GM12878 (cell line): Measurements from ENCODE around the gene CYB5RL.

Experiments
- BACH1 ChIP-seq: fragments of 450-650 bp; IDR thresholded peaks from 2 replicates; pipeline ENCODE4 v1.6.1; 2017; ENCODE audit warnings: mild to moderate bottlenecking, borderline replicate concordance
- CTCF ChIP-seq, 3 experiments: IDR thresholded peaks in 2 of 3; conservative IDR thresholded peaks in 1 of 3; 2 replicates each; pipeline ENCODE4 v1.5.1; 2011; ENCODE audit warnings: low read depth in 3 of 3, low read length in 3 of 3, mild to moderate bottlenecking in 3 of 3, control low read depth in 2 of 3, moderate library complexity in 2 of 3, inconsistent platforms in 1 of 3, mixed read lengths in 1 of 3; ENCODE audit not compliant: control insufficient read depth in 2 of 3, insufficient read depth in 1 of 3; ENCODE audit errors: extremely low read depth in 1 of 3
- GATAD2B ChIP-seq: fragments of 450-650 bp; conservative IDR thresholded peaks from 2 replicates; pipeline ENCODE4 v1.6.1; 2017; ENCODE audit warnings: low read depth, mild to moderate bottlenecking, moderate library complexity
- MAX ChIP-seq: IDR thresholded peaks from 2 replicates; pipeline ENCODE4 v1.6.1; 2012; ENCODE audit warnings: low read depth, low read length, improper control_type of control experiment
- MLLT1 ChIP-seq: fragments of 450-650 bp; IDR thresholded peaks from 2 replicates; pipeline ENCODE4 v1.6.1; 2016; ENCODE audit warnings: mild to moderate bottlenecking
- NR2F1 ChIP-seq: fragments of 450-650 bp; conservative IDR thresholded peaks from 2 replicates; pipeline ENCODE4 v1.6.1; 2017; ENCODE audit warnings: mild to moderate bottlenecking
- NRF1 ChIP-seq: conservative IDR thresholded peaks from 2 replicates; pipeline ENCODE4 v1.6.1; 2011; ENCODE audit warnings: mild to moderate bottlenecking, low read depth, low read length, improper control_type of control experiment
- POLR2A ChIP-seq: IDR thresholded peaks from 2 replicates; pipeline ENCODE4 v1.6.1; 2011; ENCODE audit warnings: low read depth, mild to moderate bottlenecking, low read length
- POLR2AphosphoS5 ChIP-seq: IDR thresholded peaks from 2 replicates; pipeline ENCODE4 v1.6.1; 2011; ENCODE audit warnings: mild to moderate bottlenecking, low read length, inconsistent platforms
- SUZ12 ChIP-seq: fragments of 200-600 bp; sonication (generic); IDR thresholded peaks from one replicate; pipeline ENCODE4 v1.6.1; 2018; ENCODE audit warnings: antibody characterized with exemption, mild to moderate bottlenecking; ENCODE audit not compliant: unreplicated experiment
- WRNIP1 ChIP-seq: IDR thresholded peaks from 2 replicates; pipeline ENCODE4 v1.6.1; 2011; ENCODE audit warnings: low read depth, low read length, improper control_type of control experiment, borderline replicate concordance
- YBX1 ChIP-seq: fragments of 450-650 bp; IDR thresholded peaks from 2 replicates; pipeline ENCODE4 v1.6.1; 2016; ENCODE audit warnings: antibody characterized with exemption

GRCh38 chr1:54229281-54229891 is 29.6 kb upstream of the CYB5RL start:
- no peak for TF ChIP-seq CTCF (IDR thresholded peaks at IDR 0.05 in 2 of 3, conservative IDR thresholded peaks at IDR 0.05 in 1 of 3; ENCODE audit: control insufficient read depth in 2 of 3, extremely low read depth in 1 of 3, insufficient read depth in 1 of 3, low read depth in 3 of 3, low read length in 3 of 3)
- TF ChIP-seq MLLT1 = no peak
- no peak for TF ChIP-seq POLR2AphosphoS5
- no peak for TF ChIP-seq NR2F1
- TF ChIP-seq NRF1 = no peak
- no peak for TF ChIP-seq YBX1
- TF ChIP-seq GATAD2B = no peak
- no peak for TF ChIP-seq POLR2A
- TF ChIP-seq BACH1 = no peak
- no peak for TF ChIP-seq SUZ12
- no peak for TF ChIP-seq MAX
- TF ChIP-seq WRNIP1 = no peak
